DMS153 (cell line): ENCODE data around the gene STYX.

Source experiments
- DNase-seq: peaks from one replicate; lab custom pipeline; 2025; lab: John Stamatoyannopoulos, UW

The STYX gene, protein sequence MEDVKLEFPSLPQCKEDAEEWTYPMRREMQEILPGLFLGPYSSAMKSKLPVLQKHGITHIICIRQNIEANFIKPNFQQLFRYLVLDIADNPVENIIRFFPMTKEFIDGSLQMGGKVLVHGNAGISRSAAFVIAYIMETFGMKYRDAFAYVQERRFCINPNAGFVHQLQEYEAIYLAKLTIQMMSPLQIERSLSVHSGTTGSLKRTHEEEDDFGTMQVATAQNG

DNA sequence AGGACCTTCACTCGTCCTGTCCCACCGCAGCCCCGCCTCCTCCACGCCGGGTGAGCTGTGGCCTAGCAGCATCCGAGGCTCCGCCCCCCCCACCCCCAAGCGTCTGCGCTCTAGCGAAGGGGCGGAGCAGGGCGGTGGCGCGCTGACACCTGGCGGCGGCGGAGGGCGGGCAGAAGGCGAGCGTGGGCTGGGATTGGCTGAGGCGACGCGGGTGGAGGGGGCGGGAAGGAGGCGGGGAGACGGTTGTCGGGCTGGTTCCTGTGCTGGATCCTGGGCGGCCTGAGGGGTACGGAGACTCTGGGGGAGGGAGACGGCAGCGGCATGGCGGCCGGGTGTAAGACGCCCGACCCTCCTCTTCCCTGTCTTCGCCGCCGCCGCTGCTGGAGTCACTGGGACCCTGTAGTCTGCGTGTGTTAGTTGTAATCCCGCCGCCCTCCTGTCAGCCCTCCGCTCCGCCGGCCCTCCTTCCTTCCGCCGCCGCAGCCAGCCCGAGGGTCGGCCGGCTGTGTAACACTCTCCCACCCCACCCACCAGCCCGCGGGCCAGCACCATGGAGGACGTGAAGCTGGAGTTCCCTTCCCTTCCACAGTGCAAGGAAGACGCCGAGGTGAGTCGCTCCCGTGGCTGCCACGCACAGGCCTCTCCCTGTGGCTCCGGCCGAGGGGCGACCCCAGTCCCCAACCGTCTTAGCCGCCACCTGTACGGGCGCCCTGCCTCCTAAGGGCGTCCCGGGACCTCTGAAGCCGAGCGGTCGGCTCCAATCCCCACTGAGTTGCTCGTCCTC is at the start of gene STYX:
STYX (plus strand) TSS at position 242 of the 784 bp plus-strand sequence; CDS start at position 551, 309 bp downstream.
- DNase-seq, result peak; percentile 97

DNA sequence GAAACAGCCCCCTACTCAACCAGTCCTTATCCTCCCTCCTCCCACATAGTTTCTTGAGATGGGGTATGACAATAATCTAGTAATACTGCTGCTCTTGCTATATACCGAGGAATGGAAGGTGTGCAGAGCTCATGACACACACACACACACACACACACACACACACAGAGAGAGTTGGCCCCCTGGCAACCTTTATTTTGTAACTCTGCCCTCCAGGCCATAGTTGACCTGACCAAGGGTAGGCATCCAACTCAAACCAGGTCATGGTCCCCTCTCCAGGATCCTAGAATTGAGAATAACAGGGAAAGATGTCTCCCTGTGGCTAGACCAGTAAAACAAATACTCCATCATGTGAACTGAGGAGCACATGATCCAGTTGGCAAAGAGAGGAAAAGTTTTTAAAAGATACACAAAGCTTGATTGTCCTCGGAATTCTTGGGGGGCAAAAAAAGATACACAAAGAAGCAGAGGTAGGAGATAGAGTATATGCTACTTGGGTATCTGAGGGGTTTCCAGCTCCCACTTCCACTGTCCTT is 45.9 kb upstream of the STYX start:
- no peak for DNase-seq

DNA sequence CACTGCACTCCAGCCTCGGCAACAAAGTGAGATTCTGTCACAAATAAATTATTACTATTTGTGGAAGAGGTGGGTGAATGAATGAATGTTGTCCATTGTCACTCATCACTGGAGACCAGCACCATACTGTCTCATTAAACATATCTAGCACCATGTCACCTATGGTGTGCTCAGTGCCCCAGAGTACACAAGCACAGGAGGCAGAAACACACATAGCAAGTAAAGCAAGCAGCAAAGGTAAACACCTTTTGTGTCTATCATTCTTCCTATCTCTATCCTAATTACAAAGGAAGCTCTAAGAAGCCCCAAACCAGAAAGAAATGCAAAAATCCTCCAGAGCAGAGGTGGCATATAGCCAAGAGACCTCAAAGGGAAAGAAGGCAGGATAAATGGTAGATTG is 43.8 kb upstream of the STYX start:
- no peak for DNase-seq

DNA sequence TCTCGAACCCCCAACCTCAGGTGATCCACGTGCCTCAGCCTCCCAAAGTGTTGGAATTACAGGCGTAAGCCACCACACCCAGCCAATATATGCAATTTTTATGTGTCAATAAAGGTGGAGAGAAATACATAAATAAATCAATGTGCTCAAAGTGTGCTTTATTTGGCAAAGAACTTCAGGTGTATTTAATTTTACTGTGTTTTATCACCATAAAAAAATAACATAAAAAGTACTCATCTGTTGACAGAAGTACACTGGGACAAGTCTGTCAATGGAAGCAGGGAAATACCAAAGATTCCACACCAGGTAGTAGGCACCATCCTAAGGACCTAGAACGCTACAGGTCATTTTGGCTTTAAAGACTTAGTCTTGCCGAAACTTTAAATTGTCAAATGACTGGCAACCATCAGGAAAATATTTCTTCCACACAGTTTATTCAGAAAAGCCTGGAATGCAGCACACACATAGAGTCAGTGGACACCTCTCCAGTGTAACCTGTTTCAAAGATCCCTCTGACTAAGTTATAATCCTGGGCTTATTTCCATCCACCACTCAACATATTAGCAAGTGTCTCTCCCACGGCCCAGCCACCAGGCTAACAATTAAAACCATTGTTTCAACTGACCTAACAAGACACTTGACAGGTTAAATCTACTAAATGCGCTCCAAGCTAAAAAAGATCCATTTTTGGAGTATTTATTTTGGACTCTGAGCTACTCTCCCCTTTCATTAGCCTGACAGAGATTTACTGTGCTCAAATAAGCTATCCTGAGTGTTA is 38.8 kb upstream of the STYX start:
- no peak for DNase-seq

DNA sequence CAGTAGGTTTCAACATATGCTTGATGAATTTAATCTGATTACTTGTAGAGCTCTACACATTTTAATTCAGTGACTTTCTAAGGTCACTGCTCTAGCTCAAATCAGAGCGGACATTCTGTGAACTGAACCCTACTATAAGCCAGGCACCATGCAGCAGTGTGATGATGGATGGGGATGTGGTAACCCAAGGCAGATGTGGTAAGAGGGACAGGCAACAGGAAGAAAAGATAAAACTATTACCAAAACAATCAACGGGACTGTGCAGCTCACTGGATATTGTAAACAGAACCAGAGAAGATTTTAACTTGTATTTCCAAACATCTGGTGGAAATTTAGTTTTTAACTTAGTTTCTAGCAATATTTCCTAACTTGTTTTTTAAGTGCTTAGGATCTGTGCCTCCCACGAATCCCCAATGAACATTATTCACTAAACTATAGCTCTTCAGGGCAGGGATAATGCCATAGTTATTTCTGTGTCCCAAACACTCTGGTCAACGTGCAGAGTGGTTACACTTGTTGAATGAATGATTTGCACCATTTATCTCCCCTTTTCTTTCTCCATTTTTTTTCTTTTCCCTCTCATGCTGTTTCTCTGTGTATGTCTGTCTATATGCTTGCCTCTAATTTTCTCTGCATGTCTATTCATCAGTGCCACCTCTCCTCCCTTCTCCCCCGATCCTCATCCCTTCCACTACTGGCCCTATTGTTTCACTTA is 37.6 kb upstream of the STYX start:
- no peak for DNase-seq

DNA sequence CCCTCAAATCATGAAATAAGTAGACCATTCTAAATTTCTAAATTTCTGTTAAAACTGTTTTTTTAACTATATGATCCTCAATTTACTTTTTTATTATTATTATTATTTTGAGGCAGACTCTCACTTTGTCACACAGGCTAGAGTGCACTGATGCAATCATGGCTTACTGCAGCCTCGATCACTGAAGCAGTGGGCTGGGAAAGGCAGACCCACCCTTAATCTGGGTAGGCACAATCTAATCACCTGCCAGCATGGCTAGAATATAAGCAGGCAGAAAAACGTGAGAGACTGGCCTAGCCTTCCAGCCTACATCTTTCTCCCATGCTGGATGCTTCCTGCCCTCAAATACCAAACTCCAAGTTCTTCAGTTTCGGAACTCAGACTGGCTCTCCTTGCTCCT is 36.9 kb upstream of the STYX start:
- DNase-seq, result no peak

DNA sequence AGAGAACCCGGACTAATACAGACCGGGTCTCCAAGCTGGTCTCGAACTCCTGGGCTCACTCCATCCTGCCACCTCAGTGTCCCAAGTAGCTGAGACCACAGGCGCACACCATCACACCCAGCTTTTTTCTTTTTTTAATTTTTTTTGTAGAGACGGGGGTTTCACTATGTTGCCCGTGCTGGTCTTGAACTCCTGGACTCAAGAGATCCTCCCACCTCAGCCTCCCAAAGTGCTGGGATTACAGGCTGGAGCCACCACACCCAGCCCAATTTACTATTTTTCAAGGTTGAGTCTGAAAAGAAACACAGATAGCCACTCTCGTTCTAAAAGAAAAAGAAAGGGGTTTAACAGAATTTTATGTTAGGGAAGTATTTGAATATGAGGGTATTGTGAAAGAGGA is 36.4 kb upstream of the STYX start:
- DNase-seq, result no peak

DNA sequence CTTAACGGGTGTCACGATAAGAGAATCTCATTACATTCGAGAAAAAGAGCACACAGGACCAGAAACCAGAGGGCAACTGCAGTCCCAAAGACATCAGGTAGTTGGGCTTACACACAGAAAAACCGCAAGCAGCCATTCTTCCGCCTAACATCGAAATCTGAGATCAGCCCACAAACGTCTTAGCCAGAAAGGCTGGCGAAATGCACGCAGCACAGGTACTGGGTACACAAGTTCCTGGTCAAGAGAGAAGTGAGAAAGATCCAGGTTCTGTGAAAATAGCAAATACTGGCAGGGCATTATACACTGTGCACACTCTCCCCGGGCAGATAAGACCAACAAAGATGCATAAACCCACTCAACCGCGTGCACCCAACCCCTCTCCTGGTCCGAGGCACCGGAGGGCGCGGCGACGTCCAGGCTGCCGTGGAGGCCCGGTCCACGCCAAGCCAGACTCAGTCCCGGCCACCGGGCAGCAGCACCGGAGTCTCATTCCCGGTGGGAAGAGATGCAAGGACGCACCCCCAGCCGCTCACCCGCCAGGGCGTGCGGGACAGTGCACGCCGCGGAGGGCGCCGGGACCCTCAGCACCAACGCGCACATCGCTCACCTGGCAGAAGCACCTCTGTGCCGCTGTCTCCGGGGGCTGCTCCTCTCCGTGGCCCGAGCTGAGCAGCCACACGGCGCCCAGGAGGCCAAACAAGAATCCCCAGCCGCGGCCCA is 35.0 kb upstream of the STYX start:
- DNase-seq, result peak; percentile 21

DNA sequence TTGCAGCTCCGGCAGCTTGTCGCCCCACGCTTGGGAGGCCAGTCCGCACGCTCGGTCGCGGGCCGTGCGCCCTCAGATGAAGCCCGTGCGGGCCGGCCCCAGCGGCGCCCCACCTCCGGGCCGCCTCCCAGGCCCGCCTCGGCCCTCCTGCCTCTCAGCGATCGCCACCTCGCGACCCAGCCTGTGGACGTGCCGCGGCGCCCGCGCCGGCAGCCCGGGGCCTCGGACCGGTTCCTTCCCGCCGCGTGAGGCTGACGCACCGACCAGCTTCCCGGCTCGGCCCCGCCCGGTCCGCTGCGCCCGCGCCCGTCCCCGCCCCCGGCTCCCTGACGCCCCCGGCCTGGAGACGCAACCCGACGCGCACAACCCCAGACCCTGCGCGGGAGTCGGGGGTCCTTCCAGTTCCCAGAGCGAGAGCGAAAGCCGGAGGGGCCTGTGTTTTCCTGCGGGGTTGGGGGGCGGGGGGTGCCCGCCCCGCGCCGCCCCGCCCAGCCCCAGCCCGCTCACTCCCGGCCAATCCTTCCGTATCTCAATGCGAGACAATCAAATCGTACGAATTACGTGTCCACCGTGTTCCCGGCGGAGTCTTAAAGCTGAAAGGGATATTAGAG is 34.4 kb upstream of the STYX start, which contains the start of gene ERO1A:
ERO1A (minus strand) TSS at position 78 of the 611 bp plus-strand sequence; CDS start at position 1, 77 bp downstream.
- peak; percentile 69 for DNase-seq

DNA sequence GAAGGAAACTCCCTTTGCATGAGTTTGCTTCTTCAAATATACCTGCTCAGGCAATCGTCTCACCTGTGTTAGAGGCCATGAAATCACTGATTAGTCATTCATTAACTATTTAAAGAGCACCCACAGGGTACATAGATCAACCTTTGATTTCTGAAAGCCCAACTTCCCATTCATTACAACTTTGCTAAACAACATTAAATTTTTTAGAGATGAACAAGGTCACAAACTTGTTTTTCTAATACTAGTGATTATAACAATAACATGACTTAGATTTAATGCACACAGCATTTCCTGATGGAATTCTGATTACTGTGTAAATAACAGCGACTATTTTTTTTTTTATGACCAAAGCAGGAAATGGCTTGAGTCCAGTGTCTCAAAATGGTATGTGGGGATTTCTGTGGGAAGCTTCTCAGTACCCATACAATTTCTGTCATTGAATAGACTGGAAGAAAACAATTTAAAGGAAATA is 29.2 kb upstream of the STYX start:
- DNase-seq, result peak; percentile 65

DNA sequence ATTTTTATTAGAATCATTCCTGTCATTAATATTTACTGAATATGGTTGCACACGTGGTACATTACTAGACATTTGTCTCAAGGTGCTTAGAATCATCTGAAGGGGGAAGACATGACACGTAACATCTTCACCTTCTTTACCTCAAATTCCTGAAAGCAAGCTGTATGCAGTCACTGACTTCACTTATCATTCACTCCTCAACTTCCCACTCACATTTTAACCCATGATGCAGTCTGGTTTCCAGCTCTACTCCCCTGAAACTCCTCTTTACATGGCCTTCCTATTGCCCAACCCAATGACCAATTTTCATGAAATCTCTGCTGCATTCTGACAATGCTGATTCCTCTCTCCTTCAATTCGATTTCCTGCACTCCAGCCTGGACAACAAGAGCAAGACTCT is 28.7 kb upstream of the STYX start:
- DNase-seq, result no peak

DNA sequence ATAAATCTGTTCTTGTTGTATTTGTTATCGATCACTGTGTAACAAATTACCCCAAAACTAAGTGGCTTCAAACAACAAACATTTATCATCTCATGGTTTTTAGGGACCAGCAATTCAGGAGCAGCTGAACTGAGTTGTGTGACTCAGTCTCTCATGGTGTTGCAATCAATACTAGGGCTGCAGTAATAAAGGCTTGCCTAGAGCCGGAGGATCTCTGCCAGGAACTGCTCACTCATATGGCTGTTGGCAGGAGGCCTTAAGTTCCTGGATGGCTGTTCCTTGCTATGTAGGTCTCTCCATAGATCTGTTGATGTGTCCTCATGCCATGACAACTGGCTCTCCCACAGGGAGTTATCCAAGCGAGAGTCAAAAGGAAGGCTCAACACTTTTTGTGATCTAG is 26.7 kb upstream of the STYX start:
- DNase-seq, result no peak

DNA sequence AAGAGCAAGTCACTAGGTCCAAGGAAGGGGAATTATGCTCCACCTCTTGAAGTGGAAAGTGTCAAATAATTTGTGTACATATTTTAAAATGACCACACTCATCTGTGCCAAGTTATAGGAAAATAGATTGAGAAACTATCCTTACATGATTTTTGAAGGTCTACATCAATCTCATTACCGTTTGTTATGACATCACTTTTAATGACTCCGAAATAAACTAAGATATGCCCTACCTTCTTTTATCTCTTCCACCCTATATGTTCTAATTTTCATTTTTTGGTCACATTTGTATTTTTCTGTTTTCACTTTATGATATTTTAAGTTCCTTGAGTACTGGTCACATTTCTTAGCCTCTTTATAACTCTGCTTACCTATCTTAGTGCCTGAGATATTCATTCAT is 26.3 kb upstream of the STYX start:
- no peak for DNase-seq

DNA sequence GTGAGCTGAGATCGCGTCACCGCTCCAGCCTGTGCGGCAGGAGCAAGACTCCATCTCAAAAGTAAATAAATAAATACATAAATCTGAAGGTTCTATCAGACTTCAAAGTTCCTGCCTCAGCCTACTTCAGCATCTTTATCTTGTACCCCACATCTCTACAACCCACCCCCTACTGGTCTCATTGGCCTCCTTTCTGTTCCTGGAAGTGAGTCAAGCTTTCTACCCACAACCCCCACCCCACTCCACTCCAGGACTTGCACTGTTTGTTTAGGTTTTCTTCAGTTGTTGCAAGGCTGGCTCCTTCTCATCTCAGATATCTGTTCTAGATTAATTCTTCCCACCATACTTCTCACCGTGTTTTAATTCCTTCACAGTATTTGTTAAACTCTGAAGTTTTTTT is 23.7 kb upstream of the STYX start:
- DNase-seq, result no peak

DNA sequence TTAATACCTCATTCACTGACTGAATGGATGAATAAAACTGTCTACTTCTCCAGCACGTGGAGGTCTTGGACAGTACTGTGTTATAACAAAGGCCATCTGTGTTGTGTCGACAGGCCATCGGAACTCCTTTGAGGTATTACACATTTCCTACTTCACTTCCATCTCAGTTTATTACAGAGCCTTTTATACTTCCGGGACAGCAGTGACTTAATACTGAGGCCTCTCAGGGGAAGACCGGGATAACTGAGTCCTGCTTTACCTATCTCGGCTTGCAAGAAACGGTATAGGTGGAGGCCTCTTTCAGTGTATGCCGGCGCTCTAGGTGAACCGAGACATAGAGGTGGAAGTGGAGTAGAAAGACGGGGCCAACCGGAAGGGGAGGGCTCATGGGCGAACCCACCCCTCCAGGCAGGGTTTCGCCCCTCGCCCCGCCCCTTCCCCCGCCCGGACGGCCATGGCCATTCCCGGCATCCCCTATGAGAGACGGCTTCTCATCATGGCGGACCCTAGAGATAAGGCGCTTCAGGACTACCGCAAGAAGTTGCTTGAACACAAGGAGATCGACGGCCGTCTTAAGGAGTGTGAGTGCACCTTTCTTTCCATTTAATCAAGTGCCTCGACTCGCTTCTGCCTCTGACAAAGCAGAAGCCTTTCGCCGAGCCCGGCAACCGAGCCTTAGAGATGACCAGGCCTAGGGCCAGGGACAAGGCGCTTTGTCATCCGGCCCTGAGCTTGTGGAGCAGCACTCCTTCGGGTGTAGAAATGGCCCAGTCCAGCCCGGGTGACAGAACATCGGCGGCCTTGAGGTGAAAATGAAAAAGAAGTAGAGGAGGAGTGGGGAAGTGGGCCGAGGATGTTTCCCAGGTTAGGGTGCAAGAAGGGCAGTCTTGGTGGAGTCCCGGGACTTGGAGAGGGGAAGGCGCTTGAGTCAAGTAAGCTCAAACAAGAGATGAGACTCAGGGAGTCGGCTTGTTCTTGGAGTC is 23.0 kb upstream of the STYX start, which contains the start of gene PSMC6:
PSMC6 (plus strand) TSS at position 477 of the 983 bp plus-strand sequence; CDS start at position 497, 20 bp downstream.
- DNase-seq, result peak; percentile 86

DNA sequence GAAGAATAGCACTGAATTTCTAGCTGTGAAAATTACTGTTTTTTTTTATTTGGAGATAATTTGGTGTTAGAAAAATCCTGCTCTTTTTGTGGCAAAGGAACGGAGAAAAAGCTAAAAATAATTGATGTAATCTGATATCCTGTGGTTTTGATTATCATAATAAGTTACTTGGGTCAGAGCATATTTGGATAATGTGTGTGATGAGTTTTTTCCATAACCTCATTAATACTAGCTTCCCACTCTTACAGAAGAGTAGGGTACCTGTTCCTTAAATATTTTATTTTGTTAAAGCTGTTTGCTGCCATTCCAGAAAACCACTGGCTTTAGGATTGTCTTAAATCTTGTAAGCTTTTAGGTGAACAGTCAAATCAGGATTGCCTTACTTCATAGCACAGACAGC is 18.3 kb upstream of the STYX start:
- DNase-seq, result no peak

DNA sequence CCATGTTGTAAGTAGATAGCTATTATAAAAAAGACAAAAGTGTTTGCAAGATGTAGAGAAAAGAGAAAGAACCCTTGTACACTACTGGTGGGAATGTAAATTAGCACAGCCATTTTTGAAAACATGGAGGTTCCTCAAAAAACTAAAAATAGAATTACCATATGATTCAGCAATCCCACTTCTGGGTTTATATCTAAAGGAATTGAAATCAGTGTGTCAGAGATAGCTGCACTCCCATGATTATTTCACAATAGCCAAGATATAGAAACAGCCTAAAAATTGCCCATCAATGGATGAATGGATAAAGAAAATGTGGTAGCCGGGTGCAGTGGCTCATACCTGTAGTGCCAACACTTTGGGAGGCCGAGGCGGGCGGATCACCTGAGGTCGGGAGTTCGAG is 13.8 kb upstream of the STYX start:
- no peak for DNase-seq

DNA sequence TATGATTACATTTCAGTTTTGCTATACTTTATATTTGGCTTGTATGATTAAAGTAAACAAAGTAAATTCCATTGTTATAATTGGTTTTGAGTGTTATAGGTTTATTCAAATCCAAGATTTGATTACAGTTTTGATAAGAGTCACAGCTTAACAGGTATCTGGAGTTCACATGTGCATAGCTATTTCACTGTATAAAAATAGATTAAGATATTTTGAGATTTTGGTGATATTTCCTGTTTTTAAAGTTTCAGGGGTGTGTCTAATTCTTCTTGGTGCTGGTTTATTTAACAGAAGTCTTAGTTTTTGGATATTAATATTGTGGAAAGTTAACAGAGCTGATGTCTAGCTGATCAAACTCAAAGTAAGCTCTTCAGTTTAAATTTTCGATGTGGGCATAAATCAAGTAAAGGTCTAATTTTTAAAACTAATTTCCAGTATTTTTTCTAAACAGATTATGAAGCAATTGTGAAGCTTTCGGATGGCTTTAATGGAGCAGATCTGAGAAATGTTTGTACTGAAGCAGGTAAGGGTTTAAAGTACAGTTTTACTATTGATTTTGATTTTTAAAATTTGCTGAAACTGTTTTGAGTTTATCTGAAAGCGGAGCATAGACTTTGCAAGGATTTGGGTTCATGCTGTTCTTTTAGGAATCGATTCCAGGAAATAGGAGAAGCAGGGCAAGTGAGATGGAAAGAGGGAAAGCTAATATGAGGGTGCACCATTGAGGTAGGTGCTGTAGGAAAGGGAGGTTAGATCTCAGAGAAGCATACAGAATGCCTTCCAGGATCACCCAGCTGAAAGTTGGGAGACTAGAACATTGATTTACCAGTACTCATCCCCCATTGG is 6.2 kb upstream of the STYX start:
- DNase-seq, result no peak

DNA sequence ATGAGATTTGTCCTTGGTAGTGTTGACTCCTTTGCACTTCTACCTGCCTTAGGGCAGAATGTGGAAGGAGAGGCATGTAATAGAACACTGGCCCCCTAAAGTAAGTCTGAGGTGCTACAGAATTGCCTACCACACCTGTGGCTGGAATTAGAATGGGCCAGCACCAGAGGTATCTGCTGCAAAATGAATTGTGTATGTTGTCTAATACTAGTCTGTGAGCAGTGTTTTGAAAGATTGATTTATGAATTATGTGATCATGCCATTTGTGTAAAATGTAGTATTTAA is 5.7 kb upstream of the STYX start:
- no peak for DNase-seq
